ENCODE results near the gene FOXRED1.

Gene FOXRED1

GRCh38 chr11:126310992-126311310, 42.0 kb downstream of the FOXRED1 start:
- no peak for DNase-seq (ENCODE audit: low read depth in 2 of 2, low spot score in 1 of 2)

- no peak for DNase-seq (ENCODE audit: low read depth in 2 of 2, low spot score in 1 of 2)
These were observed 42.7 kb downstream of the FOXRED1 start for GRCh38 chr11:126311401-126312291.

GRCh38 chr11:126312961-126313360, 44.0 kb downstream of the FOXRED1 start:
- DNase-seq (ENCODE audit: low read depth in 2 of 2, low spot score in 1 of 2) = no peak

GRCh38 chr11:126313826-126314225, 44.9 kb downstream of the FOXRED1 start:
- DNase-seq (ENCODE audit: low read depth in 2 of 2, low spot score in 1 of 2) = no peak

GRCh38 chr11:126317432-126317755, 48.4 kb downstream of the FOXRED1 start:
- DNase-seq (ENCODE audit: low read depth in 2 of 2, low spot score in 1 of 2) = no peak

- DNase-seq (ENCODE audit: low read depth in 2 of 2, low spot score in 1 of 2) = no peak
These were observed 49.0 kb downstream of the FOXRED1 start for GRCh38 chr11:126317756-126318573.

- no peak for DNase-seq (ENCODE audit: low read depth in 2 of 2, low spot score in 1 of 2)
These were observed 49.8 kb downstream of the FOXRED1 start for GRCh38 chr11:126318574-126319373.

- no peak for DNase-seq (ENCODE audit: low read depth in 2 of 2, low spot score in 1 of 2)
These were observed 50.4 kb downstream of the FOXRED1 start for GRCh38 chr11:126319374-126319740.

- DNase-seq (ENCODE audit: low read depth in 2 of 2, low spot score in 1 of 2) = no peak
These were observed 54.0 kb downstream of the FOXRED1 start for GRCh38 chr11:126322996-126323395.

- no peak for DNase-seq (ENCODE audit: low read depth in 2 of 2, low spot score in 1 of 2)
These were observed 58.5 kb downstream of the FOXRED1 start for GRCh38 chr11:126327281-126328000.

Data from stimulated activated CD8-positive, alpha-beta memory T cell treated with anti-CD3 and anti-CD28 coated beads, Interleukin-4, amount 100 ng/mL, for 1 hour (primary cell).